Measurements from ENCODE around the gene TOP3B.

The TOP3B gene

DNA sequence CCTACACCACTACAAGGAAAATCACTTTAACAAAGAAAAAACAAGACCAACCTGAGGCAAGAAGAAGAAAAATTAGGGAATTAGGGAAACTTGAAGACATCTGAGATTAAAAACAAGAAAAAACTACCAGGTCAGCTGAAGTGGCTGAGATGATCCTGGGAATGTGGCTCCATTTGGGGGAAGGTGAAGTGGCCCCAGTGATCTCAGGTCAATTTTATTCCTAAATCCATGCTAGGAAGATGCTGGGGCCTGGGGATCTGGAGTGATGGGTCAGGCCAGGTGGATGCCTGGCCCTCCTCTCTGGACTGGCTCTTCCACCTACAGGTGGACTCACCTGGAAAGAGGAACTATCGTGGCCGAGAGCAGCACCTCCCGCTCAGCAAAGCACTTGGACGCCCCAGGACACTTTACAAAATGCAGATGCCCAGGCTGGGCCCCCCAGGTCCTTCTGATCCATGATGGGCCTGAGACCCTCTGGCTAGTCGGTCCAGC, 6.7 kb downstream of the TOP3B start:
- no peak for DNase-seq

DNA sequence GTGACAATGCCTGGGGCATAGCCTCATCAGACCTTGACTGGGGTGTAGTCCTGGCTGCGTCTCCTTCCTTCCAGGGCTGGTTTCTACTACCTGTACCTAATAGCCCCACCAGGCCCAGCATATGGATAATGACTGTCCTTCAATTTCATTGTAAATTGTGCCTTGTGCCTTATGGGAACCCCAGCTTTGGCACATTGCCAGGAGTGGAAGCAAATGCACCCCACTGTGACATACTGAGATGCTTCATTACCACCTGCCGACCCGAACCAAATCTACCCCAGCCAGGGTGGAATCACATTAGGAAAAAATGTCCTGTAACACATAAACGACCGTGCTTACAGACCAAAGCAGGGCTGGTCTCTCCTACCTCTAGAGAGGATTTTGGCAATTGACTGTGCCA, 7.3 kb downstream of the TOP3B start:
- no peak for DNase-seq

DNA sequence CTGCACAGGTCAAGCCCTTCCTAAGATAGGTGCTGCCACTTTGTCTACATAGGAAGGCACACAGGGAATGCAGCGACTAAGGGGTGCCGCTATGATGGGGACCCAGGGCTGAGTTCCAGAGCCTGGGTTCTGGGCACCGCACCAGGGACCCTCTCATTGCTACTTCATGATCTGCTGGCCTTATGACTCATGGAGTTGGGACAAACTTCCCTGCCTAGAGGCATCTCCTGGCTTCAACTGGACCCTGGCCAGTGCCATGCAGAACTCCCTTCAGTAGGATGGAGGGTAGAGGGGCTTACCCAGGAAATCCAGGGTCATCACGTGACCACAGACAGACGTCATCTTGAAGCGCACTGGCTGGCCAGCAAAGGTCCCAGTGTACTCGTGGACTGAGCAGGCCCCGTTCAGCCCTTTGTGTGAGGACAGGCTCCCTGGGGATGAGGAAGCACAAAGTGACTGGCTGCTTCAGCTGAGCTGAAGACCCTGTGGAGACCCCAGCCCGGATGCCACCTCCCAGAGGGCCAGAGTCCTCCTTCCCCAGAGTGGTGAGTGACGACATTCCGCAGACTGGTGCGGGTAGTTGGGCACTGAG, 8.4 kb downstream of the TOP3B start:
- DNase-seq, result no peak

DNA sequence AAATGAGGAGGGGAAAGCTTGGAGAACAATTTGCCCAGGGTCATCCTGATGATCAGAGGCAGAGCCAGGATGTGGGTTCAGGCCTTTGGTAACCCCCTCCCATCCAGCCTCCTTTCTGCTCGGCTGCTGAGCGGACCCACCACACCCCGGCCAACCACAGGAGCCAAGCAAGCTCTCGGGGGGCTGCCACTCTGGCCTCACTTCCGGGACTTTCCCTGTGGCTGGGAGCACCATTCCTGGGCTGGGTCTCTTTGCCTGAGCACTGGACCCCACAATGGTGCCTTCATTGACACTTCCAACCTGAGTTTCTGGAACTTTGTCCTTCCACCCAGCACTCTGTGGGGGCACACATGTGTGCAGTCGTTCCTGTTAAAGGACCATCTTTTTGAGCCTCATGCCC, 9.8 kb downstream of the TOP3B start:
- no peak for DNase-seq

DNA sequence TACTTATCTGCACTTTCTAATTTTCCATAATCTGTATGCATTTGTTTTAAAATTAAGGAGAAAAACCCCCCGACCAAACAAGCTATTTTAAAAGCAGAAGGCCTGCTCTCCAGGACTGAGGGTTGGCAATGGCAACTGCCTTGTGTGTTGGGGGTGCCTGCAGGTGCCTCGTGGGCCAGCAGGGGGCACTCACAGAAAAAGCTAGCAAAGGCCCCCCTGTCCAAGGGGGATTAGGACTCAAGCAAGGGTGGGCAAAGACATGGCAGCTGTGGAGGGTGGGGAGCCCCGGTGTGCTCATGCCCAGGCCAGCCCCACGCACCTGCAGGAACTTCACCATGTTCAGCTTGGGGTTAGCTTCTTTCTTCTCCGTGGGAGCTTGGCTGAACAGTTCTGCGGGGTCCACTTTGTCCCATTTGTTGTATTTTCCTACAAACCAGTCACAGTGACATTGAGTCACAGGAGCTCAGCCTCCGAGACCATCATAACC, 10.3 kb downstream of the TOP3B start:
- DNase-seq, result peak; percentile 20

DNA sequence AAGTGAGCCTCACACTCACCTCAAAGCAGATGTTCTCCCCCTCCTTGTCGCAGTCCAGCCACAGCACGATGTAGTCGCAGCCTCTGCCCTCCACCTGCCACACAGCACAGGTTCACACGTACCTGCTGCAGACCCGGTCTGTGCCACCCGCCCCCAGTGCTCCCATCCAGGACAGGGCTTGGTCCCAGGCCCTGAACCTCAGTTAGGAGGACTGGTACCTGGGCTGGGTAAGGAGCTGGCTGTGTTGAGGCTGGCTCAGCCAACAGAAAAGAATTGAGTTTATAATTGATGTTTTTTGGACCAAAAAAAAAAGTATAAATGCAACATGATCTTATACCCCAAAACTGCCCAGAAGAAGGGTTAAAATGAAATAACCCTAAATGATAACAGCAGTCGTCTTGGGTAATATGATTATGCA, 10.7 kb downstream of the TOP3B start:
- DNase-seq, result no peak

DNA sequence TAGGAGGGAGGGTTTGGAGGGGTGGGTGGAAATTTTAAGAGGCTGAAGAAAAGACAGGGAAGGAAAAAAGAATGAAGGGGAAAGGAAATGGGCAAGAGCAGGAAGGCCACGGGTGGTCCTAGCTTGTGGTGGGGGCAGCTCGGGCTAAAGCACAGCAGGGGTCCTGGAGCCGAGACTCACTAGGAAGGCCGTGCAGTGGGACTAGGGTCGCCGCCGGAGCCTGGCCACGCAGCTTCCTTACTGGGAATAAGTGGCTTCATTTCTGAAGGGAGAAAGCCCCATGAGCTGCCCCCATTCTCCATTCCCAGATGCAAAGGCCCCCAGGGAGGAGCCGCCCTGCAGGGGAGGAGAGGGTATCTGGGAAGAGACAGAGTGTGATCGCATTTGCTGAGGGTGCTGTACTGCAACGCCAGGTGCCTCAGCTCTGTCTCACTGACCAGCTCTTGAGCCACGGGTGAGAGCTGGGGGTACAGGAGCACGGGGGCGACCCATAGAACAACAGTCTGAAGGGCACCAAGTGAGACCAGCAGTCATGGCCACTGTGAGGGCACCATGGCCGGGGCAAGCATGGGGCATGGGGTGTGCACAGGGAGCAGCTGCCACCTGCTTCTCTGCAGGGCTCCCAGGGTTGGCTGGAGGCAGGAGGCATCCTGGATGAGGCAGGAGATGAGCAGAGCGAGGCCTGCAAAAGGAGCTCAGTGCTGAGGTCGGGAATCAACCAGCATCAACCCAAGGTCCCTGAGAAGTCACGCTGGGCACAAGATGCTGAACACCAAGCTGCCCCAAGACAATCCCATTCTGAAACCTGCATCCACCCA, 11.6 kb downstream of the TOP3B start:
- DNase-seq, result no peak

DNA sequence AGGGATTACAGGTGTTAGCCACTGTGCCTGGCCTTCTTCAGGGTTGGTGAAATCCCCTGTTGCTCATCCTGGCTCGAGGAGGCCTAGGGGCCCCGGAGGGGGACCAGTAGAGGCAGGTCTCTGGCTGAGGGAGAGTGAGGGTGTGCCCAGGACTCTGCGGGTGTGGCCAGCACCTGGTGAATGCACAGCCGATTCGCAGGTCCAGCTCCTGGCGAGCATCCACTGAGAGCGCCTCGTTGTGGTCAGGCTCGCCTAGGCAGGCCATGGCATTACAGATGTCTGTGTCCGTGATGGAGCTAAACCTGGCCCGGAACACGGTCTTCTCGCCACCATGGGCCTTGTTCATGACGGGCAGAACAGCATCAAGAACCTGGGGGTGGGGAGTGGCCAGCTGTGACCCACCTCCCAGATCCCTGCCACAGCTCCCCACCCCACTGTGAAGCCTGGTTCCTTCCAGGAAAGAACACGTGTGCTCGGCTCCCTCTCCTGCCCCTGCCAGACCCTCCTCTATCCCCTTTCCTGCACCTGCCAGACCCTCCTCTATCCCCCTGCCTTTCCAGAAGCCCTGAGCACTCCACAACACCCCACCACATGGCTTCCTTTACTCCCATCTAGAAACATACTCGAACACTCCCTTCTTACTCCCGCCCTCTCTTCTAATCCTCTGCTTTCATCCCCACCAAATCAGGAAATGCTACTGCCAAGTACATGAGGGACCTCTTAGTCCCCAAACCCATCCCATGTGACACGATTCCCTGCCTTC, 12.4 kb downstream of the TOP3B start:
- no peak for DNase-seq

DNA sequence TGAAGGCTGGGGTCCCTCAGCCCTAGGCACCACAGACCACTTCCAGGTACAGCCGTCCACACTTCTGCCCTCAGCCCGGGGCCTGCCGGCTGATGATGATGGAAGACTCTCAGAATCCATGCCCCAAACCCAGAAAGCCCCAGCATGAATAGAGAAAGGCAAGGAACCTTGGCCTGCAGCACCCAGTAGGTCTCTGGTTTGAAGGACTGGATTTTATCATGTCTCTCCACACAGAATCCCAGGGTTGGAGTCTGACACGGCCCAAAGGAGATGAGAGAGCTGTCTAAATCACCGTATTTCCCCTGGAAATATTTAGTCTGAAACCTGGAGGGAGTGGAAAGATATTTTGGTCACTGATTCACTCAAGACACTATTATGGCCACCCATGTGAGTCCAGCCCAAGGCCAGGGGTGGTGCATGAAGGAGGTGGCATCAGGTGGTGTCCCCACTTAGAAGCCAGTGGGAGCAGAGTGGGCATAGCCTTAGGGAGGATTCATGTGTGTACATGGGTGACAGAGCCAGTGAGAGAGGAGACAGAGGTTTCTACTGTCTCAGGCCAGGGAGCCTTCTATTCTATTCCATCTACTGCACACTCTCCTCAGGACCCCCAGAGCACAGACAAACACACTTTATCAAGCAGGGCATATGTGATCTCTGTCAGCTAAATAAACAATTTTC, 14.0 kb downstream of the TOP3B start:
- no peak for DNase-seq

DNA sequence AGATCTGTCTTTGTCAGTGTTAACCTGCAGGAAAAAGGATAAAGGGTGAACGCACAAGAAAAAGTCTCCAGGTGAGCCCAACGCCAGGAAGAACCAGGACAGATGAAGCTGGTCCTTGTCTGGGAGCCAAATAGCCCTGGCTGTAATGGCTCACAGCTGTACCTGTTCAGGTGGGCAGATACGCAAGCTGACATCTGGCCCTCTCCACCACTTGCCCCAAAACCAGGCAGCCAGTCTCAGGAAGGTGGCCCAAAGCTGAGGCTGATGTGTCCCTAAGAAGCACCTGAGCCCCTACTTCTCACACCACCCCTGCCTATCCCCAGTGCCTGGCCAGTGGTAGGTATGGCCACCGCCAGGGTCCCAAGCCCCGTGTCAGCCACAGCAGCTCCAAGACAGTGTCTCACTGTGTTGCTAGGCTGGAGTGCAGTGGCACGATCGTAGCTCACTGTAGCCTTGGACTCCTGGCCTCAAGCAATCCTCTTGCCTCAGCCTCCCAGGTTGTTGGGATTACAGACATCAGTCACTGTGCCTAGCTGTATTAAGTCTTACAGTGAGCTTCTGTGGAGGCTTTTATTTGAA, 14.8 kb downstream of the TOP3B start:
- no peak for DNase-seq

DNA sequence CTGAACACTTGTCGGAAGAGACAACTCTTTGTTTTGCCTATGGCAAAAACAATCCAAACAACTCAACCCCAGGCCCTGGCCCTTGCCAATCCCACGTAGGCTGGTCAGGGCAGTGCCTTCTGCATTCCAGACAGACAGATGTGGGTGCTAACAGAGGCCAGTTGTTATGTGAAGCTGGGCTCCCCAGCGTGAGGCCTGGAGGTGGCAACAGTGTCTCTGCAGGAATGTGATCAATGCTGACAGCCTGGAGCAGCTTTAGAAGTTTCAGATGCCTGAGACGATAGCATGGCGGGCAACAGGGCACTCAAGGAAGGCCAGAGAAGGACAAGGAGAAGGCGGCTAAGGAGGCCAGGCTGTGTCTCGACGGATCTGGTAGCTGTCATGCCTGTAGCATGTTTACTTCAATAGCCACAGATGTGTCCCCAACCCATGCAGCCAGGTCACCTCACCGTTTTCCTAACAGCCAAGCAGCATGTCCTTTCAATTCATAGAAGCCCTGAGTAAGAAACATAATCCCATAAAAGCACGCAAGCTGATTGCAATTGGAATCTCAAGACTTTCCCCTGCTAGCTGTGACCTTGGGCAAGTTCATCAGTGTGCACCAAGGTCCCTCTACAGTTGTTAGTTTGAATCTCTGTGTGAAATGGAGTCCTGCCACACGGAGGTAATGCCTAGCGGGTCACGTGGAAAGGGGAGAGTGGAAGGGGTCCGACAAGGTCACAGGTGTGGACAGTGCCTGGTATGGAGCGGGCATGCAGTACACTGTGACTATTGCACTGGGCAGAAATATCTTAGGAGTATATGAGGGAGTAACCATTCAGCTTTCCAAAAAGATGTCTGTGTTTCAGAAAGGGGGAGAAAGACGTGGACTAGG, 15.7 kb downstream of the TOP3B start:
- DNase-seq, result no peak

DNA sequence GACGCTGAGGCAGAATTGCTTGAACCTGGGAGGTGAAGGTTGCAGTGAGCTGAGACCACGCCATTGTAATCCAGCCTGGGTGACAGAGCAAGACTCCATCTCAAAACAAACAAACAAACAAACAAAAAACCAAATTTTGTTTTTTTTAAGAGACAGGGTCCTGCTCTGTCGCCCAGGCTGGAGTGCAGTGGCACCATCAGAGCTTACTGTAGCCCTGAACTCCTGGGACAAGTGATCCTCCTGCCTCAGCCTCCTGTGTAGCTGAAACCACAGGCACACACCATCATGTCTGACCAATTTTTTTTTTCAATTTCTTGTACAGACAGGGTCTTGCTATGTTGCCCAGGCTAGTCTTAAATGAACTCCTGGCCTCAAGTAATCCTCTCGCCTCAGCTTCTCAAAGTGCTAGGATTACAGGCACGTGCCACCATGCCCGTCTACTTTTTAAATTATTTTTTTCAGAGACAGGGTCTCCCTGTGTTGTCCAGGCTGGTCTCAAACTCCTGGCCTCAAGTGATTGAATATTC, 16.8 kb downstream of the TOP3B start:
- no peak for DNase-seq

DNA sequence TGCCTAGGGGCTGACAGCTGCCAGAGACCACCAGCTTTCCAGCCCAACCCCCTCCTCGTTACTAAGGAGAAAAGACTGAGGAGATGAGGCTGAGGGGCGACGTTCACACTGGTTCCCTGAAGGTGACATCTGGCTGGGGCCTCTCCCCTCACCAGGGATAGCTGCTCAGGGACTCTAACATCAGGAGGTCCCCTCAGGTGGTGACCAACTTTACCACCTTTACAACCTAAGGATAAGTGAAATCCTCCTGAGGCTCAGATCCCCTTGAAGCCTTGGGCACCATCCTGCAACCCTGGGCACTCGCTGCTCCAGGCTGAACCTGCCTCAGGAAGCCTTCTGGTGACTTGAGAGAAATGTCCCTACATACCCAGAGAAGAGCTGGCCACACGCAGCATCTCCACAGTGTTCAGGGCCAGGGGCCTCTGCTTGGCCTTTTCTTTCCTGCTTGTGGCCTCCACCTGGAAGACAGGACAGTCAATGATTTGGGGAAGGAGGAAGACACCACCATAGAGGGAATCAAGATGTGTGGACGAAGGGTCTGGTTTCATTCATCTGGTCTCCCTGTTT, 17.6 kb downstream of the TOP3B start:
- DNase-seq, result no peak

DNA sequence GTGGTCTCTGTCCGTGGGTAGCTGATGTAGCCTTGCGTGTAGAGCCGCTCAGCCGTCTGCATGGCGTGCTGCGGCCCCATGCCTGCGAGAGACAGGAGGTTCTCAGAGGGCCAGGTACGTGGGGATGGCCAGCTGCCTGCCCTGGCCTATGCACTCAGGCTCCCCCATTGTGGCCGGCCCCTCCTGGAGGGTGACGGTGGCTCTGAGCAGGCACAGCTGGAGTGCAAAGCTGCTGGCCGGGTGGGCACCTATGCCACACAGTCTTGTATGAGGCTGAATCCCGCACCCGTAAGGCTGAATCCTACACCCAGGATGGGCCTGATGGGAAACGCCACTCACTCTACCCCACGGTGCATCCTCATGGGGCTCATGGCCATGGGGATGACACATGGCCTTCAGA, 18.4 kb downstream of the TOP3B start:
- no peak for DNase-seq

DNA sequence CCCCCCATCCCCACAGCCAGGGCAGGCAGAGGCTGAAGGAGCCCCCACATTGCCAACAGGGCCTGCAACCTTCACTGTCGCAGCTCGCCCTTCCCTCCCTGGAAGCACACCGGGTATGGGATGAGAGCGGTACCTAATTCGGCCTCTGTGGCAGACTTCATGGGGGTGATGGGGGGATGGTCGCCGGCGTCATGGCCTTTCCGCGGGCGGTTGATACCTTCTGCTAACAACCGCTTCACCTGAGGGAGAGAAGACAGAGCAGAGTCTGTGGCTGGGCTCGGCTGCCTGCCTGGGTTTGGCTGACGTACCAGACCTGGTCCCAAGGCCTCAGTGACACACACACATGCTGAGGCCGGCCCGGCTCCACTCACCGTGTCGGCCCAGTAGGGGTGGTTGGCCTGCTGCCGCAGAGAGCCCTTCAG, 18.8 kb downstream of the TOP3B start:
- no peak for DNase-seq

DNA sequence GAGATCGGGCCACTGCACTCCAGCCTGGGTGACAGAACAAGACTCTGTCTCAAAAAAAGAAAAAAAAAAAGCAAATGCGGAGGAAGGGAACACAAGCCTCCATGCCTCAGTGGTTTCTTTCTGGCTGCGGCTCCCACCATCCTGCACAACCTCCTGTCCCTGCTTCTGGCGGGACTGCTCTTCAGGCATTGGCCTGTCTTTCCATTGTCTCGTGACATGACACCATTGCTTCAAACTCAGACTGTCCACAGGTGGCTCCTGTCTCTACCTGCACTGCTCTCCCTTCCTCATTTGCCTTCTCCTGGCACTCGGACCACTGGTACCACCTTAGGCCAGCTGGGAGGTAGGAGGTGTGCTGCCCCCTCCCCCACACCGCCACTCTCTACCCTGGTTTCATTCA, 19.3 kb downstream of the TOP3B start:
- no peak for DNase-seq

DNA sequence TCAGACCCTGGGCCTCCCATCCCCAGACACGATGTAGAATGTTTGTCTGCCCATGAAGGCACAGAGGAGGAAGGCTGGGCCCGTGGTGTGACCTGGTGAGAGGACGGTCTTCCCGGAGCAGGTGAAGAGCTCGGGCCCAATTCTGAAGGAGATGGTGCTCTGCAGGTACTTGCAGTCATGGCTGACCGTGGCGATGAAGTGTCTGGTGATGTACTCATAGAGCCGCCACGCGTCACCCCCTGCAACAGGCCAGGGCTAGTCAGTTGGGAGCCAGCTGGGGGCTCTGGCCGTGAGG, 20.0 kb downstream of the TOP3B start:
- DNase-seq, result no peak

DNA sequence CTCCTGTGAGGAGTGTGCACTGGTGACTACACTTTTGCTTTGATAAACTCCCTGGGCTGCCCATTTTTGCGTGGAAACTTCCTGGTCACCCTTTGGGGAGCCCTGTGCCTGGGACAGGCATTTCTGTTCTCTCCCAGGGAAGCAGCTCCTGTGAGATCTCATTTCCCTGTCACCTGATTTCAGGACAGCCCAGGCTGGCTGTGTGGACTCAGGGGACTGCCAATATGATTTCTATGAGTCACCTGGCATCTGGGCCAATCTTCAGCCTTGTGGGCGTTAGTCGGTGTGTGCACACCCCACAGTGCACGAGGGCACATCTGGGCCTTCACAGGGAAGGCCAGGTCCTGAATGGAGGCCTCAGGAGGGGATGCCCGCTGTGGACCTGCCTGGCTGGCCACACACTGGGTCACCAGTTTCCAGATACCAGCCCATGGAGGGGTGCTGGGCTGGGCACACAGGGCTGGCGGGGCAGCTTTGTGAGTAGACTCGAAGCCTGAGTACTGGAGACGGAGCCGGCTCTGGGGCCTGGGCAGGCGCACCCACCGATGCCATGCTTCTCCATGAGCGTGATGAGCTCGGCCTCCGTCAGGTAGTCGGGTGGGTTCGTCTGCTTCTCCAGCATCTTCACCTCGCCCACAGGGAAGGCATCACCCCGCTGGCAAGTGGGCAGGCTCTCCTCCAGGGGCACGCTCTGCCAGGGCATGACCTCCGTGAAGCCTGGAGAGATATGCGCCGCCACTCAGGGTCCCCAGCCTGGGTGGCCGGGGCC, 20.5 kb downstream of the TOP3B start:
- DNase-seq, result no peak

DNA sequence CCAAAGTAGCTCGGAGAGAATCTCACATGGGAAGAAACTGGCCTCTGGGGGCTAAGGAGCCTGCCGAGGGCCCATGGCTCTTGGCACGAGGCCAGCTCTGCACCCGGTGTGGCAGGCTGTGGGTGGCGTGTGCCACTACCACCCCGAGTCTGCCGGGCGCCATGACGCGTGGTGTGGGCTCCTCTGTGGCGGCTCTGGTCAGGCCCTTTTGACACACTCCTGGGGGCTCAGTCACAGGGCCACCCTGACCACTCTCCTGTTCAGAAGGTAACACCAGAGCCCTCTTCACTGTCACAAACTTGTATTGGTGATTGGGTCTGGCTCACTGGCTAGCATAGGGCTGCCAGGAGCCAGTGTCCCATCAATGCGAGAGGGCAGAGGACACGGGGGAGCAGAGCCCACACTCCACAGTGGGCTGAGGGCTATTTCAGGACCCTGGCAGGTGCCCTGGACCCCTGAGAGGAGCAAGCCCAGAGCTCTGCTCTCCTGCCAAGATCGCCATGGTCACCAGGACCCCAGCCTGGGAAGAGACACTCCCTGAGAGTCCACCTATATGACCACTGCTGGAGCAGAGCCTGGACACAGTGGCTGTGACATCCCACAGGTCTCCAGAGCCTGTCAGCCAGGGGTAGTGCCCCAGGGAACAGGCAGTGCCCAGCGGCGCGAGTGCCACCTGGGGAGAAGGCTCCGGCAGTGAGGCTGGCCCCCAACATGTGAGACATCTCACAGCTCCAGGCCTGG, 21.3 kb downstream of the TOP3B start:
- no peak for DNase-seq

All from KG1 (cell line).